CD8-positive, alpha-beta memory T cell (primary cell): Measurements from ENCODE around the gene FNIP1. TPM values are rescaled to one million over a fixed set of nuclear protein-coding genes. Genes with fewer than 3 reads are reported as not detected.

Experiments used
- CTCF ChIA-PET: fragments of 350-600 bp; sonication (Branson Sonifier 250); formaldehyde crosslinking; loops from one replicate; lab custom pipeline; 2021; ENCODE audit warnings: antibody characterized with exemption; lab: Charles Lee
- POLR2A ChIA-PET: fragments of 350-600 bp; sonication (Branson Sonifier 250); formaldehyde crosslinking; loops from one replicate; lab custom pipeline; 2021; ENCODE audit warnings: antibody characterized with exemption; lab: Charles Lee
- DNase-seq, 5 donors: peaks; one replicate each; pipeline versions ENCODE4 v3.0.0 to v3.0.0-alpha.2; 2020 to 2022; ENCODE audit warnings: mixed read lengths in 1 of 5
- H3K27ac ChIP-seq: one replicate; pipeline ENCODE4 v1.7.0; 2013; ENCODE audit warnings: low read depth, mild to moderate bottlenecking, low read length, moderate library complexity
- H3K27me3 ChIP-seq: 2 replicates; pipeline ENCODE4 v1.7.0; 2013; ENCODE audit warnings: low read length, mild to moderate bottlenecking; ENCODE audit not compliant: insufficient read depth, poor library complexity, severe bottlenecking
- H3K36me3 ChIP-seq: 2 replicates; pipeline ENCODE4 v1.7.0; 2013; ENCODE audit warnings: mild to moderate bottlenecking, low read length, moderate library complexity; ENCODE audit not compliant: insufficient read depth
- H3K4me1 ChIP-seq: 2 replicates; pipeline ENCODE4 v1.7.0; 2013; ENCODE audit warnings: mild to moderate bottlenecking, low read length, moderate library complexity; ENCODE audit not compliant: insufficient read depth
- H3K4me3 ChIP-seq: 2 replicates; pipeline ENCODE4 v1.7.0; 2013; ENCODE audit warnings: mild to moderate bottlenecking, low read length
- H3K9me3 ChIP-seq: 2 replicates; pipeline ENCODE4 v1.7.0; 2013; ENCODE audit warnings: mild to moderate bottlenecking, low read length
- H3K27ac Mint-ChIP-seq, 8 donors: one replicate each; pipeline ENCODE4 v1.8.0; 2020 to 2021; ENCODE audit warnings: mixed read lengths in 8 of 8, mild to moderate bottlenecking in 6 of 8, inconsistent platforms in 3 of 8, moderate library complexity in 3 of 8
- H3K27me3 Mint-ChIP-seq, 2 donors: one replicate each; pipeline ENCODE4 v1.8.0; 2020 to 2021; ENCODE audit warnings: mixed read lengths in 2 of 2, mild to moderate bottlenecking in 1 of 2, moderate library complexity in 1 of 2
- H3K36me3 Mint-ChIP-seq, 3 donors: one replicate each; pipeline ENCODE4 v1.8.0; 2020 to 2021; ENCODE audit warnings: mixed read lengths in 3 of 3, inconsistent platforms in 1 of 3, mild to moderate bottlenecking in 1 of 3
- H3K4me1 Mint-ChIP-seq, 3 donors: one replicate each; pipeline ENCODE4 v1.8.0; 2020 to 2021; ENCODE audit warnings: mixed read lengths in 3 of 3, inconsistent platforms in 1 of 3, mild to moderate bottlenecking in 1 of 3
- H3K4me3 Mint-ChIP-seq, 7 donors: one replicate each; pipeline ENCODE4 v1.8.0; 2020 to 2021; ENCODE audit warnings: mixed read lengths in 7 of 7, mild to moderate bottlenecking in 6 of 7, moderate library complexity in 4 of 7, inconsistent platforms in 2 of 7
- H3K9me3 Mint-ChIP-seq, 5 donors: one replicate each; pipeline ENCODE4 v1.8.0; 2020 to 2022; ENCODE audit warnings: mixed read lengths in 5 of 5, mild to moderate bottlenecking in 3 of 5, moderate library complexity in 2 of 5, inconsistent platforms in 1 of 5
- polyA plus RNA-seq: library from polyadenylated mRNA; unstranded; fragments of 300-500 nt; fragmentation: Illumina TruSeq; gene quantifications from one replicate; pipeline ENCODE4 v1.2.3, GENCODE V29; 2021
- total RNA-seq, 2 experiments: library from RNA; stranded (reverse); gene quantifications; one replicate each; pipeline ENCODE4 v1.2.3, GENCODE V29; 2021

Gene FNIP1
- total and polyA plus RNA-seq, 3 experiments from 2014 or later, result 8.8 to 16.0 (median 15.9) TPM

DNA sequence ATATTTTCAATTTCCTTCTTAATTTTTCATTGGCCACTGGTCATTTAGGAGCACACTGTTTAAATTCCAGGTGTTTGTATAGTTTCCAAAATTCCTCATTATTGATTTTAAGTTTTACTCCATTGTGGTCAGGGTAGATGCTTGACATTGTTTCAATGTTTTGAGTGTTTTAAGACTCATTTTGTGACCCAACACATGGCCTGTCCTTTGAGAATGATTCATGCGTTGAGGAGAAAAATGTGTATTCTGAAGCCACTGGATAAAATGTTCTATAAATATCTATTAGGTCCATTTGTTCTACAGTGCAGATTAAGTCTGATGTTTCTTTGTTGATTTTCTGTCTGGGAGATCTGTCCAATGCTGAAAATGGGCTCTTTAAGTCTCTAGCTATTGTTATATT lies 24.4 kb upstream of the FNIP1 start:
- Histone ChIP-seq H3K36me3 (no peaks in the 10 kb centered on the region), H3K27ac (no peak overlapping the region), H3K27me3 (no peaks in the 10 kb centered on the region), H3K4me1 (no peaks in the 10 kb centered on the region), H3K9me3 (no peaks in the 10 kb centered on the region), H3K4me3 (no peak overlapping the region)
- peaks cover 0 to 13% of the 10 kb centered on the region in 2 donors for H3K27me3 Mint-ChIP-seq
- POLR2A ChIA-PET, result no interaction called here
- H3K4me3 Mint-ChIP-seq, result no peak overlapping the region
- H3K9me3 Mint-ChIP-seq, result no peaks in the 10 kb centered on the region
- CTCF ChIA-PET, result no interaction called here
- no peak for DNase-seq
- H3K27ac Mint-ChIP-seq, result no peak overlapping the region
- H3K4me1 Mint-ChIP-seq, result peaks cover 4 to 15% (median 13%) of the 10 kb centered on the region in 3 donors
- H3K36me3 Mint-ChIP-seq, result peaks cover 0 to 22% (median 2%) of the 10 kb centered on the region in 3 donors

DNA sequence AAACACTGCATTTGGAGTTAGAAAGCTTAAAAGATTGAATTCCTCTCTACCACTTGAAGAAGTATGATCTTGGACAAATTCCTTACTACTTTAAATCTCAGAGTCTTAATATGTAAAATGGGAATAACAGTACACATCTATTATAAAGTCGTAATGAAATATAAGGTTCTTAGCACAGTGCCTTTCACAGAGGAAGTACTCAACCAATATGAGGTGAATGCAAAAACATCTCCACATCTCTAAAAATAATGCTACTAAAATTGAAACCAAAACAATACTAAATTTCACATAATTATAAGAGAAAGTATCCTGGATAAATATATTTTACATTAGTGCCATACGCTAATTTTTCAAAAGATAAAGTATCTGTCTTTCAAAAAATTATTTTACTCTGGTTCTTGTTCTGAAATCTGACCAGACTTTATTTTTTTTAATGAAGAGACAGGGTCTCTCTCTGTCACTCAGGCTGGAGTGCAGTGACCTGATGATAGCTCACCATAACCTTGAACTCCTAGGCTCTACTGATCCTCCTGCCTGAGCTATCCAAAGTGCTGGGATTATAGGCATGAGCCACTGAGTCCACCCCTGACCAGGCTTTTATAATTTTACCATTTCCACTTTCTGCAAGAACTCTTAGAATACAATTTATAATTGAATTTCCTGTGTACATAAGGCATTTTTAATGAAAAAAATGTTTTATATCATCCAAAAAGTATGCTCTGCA lies 21.3 kb upstream of the FNIP1 start:
- POLR2A ChIA-PET, result no interaction called here

DNA sequence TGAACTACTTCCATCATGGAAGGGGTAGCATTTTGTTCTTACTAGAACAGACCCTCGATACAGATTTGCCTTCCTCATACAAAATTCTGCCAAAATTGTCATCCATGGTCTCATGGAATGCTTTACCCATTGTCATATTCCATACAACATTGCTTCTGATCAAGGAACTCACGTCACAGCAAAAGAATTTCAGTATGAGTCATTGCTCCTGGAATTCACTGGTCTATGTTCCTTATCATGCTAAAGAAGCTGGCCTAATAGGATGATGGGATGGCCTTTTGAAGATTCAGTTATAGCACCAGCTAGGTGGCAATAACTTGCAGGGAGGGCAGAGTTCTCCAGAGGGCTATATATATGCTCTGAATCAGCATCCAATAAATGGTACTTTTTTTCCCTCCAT lies 18.2 kb upstream of the FNIP1 start:
- Mint-ChIP-seq H3K27ac (no peak overlapping the region), H3K27me3 (peaks cover 0 to 1% of the 10 kb centered on the region in 2 donors), H3K36me3 (peaks cover 0 to 2% (median 0%) of the 10 kb centered on the region in 3 donors), H3K9me3 (no peaks in the 10 kb centered on the region), H3K4me1 (peaks cover 4 to 15% (median 13%) of the 10 kb centered on the region in 3 donors), H3K4me3 (no peak overlapping the region)
- Histone ChIP-seq H3K27ac (no peak overlapping the region), H3K27me3 (no peaks in the 10 kb centered on the region), H3K9me3 (no peaks in the 10 kb centered on the region), H3K4me3 (no peak overlapping the region), H3K36me3 (no peaks in the 10 kb centered on the region), H3K4me1 (no peaks in the 10 kb centered on the region)
- CTCF ChIA-PET, result no interaction called here
- POLR2A ChIA-PET, result no interaction called here
- DNase-seq, result no peak

More for the DNA sequence above, 21.3 kb upstream of the FNIP1 start:
- H3K27me3 Mint-ChIP-seq, result peaks cover 0 to 3% of the 10 kb centered on the region in 2 donors
- Histone ChIP-seq H3K4me1 (no peaks in the 10 kb centered on the region), H3K27me3 (no peaks in the 10 kb centered on the region), H3K4me3 (no peak overlapping the region), H3K36me3 (no peaks in the 10 kb centered on the region), H3K27ac (no peak overlapping the region), H3K9me3 (no peaks in the 10 kb centered on the region)
- peak overlapping the region in 5 of 8 donors; percentile 26 to 75 (median 60) for H3K27ac Mint-ChIP-seq
- DNase-seq, result no peak
- no peaks in the 10 kb centered on the region for H3K9me3 Mint-ChIP-seq
- peaks cover 4 to 15% (median 13%) of the 10 kb centered on the region in 3 donors for H3K4me1 Mint-ChIP-seq
- peaks cover 0 to 4% (median 2%) of the 10 kb centered on the region in 3 donors for H3K36me3 Mint-ChIP-seq
- H3K4me3 Mint-ChIP-seq, result peak overlapping the region in 2 of 7 donors; percentile 11 to 15
- CTCF ChIA-PET, result no interaction called here

DNA sequence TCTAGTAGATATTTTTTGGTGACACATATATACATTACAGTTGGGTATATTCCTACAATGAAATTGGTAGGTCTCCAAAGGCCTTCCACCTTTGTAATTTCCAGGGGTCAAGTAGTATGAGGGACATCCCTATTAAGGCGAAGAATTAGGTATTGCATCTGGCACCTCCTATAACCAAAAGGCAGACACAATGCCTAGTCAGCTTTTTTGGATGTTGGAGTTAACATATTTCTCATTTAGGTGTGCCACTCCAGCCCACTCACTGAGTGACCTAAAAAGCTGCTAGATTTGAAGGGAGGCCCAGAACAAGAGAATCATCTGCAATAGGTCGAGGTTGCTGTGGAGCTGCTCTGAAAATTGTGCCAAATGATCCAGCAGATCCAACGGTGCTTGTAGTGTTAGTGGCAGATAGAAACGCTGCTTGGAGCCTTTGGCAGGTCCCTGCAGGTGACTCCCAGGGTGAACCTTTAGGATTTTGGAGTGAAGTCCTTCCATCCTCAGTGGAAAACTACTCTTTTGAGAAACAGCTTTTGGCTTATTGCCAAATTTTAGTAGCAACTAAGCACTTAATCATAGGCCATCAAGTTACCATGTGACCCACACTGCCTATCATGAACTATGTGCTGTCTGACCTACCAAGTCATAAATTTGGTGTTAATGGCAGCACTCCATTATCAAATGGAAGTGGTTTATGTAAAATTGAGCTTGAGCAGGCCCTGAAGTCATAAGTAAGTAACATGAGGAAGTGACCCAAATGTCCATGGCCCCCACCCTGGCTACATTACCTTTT lies 15.7 kb upstream of the FNIP1 start:
- Histone ChIP-seq H3K27me3 (no peaks in the 10 kb centered on the region), H3K4me3 (no peak overlapping the region), H3K9me3 (no peaks in the 10 kb centered on the region), H3K4me1 (no peaks in the 10 kb centered on the region), H3K36me3 (no peaks in the 10 kb centered on the region), H3K27ac (no peak overlapping the region)
- Mint-ChIP-seq H3K36me3 (peaks cover 0 to 2% (median 0%) of the 10 kb centered on the region in 3 donors), H3K4me3 (no peak overlapping the region), H3K4me1 (peaks cover 0 to 1% (median 1%) of the 10 kb centered on the region in 3 donors), H3K9me3 (no peaks in the 10 kb centered on the region), H3K27ac (peak overlapping the region in 1 of 8 donors; percentile 66), H3K27me3 (peaks cover 0 to 2% of the 10 kb centered on the region in 2 donors)
- POLR2A ChIA-PET, result no interaction called here
- CTCF ChIA-PET, result interaction anchor here (2.6 kb wide), 1 partner anchor 195 kb away, joined by 19 read pairs; no protein-coding TSS in a partner anchor
- DNase-seq, result no peak

DNA sequence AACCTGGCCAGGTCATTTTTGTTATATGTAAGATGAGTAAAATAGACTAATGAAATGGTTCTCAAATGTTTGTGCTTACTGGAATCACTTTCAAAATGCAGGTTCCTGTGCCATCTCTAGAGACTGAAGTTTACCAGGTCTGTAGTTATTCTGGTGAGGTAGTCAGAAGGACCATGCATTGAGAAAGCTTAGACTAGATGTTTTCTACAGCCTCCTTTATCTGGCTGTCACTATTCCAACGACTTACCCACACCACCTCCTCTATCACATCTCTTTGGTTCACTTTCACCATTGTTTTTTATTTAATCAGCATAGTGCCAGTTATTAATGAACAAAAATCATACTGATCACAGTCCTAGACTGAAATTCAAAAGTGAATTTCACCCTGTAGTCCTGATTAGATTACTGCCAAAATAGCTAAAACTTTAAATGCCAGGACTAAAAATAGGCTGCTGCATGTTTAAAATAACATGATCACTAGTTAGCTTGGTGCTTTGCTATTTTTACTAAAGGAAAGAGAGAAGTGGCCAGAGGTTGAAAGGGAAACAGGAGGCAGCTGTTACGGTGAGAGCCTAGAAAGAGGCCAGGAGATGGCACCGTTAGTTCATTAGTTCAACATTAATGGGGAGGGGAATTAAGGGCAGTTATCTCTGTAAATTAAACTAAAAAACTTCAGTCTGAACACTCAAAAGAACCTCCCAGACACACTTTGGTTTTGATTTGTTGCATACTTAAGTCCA lies 13.9 kb upstream of the FNIP1 start:
- no peaks in the 10 kb centered on the region for H3K4me1 Mint-ChIP-seq
- H3K4me3 Mint-ChIP-seq, result no peak overlapping the region
- H3K27me3 ChIP-seq, result no peaks in the 10 kb centered on the region
- no peaks in the 10 kb centered on the region for H3K36me3 ChIP-seq
- no peaks in the 10 kb centered on the region for H3K9me3 Mint-ChIP-seq
- H3K36me3 Mint-ChIP-seq, result no peaks in the 10 kb centered on the region
- CTCF ChIA-PET, result interaction anchor here (0.7 to 2.6 kb wide), 7 partner anchors 12 to 219 kb away, joined by 3 to 19 read pairs (median 3); partner anchors contain the start of gene FNIP1
- no peaks in the 10 kb centered on the region for H3K9me3 ChIP-seq
- H3K27ac Mint-ChIP-seq, result no peak overlapping the region
- peaks cover 0 to 3% of the 10 kb centered on the region in 2 donors for H3K27me3 Mint-ChIP-seq
- no peak for DNase-seq
- POLR2A ChIA-PET, result interaction anchor here (0.7 kb wide), 1 partner anchor 633 kb away, joined by 3 read pairs; no protein-coding TSS in a partner anchor
- no peak overlapping the region for H3K27ac ChIP-seq
- H3K4me3 ChIP-seq, result no peak overlapping the region
- H3K4me1 ChIP-seq, result no peaks in the 10 kb centered on the region

DNA sequence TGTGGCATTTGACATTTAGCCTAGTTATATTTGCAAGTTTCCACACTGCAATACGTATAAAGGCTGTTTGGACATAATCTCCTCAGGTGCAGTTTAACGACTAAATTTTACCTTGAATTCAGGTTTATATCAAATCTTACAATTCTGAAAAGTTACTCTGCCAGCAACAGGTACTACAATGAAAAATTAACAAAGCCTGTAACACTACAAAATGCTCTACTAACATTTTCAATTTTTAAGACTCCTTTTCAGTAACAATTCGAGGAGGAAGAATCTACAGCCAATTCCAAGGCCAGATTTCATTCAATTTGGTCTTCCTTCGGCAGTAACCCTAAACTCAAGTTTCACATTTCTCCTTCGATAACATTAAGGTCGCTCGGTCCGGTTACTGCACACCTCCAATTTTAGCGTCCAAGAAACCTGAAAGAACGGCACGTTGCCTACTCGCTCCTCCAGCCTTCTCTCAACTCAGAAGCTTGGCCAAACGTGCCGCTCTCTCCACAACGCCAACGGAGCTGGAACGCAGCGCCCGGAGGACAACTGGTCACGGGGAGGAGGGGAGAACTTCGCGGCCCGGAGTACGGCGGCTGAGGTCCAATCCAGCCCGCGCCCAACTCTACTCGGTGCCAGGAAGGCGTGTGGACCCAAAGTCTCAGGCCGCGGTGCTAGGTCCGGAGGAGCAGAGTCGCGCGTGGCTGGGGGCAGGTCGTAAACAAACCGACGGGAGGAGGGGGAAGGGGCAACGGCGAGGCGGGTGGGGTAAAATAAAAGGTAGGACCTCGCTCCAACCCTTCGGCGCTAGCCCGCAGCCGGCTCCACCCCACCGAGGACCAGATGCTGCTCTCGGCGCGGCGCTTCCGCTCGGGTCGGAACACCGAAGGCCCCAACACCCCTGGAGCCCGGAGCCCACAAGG lies 681 bp downstream of the FNIP1 start:
- peaks cover 21% of the 10 kb centered on the region for H3K4me1 ChIP-seq
- Mint-ChIP-seq H3K27me3 (peaks cover 0 to under 1% of the 10 kb centered on the region in 2 donors), H3K36me3 (peaks cover 0 to 13% (median 0%) of the 10 kb centered on the region in 3 donors), H3K4me1 (peaks cover 38 to 51% (median 50%) of the 10 kb centered on the region in 3 donors), H3K9me3 (no peaks in the 10 kb centered on the region), H3K4me3 (peak overlapping the region; percentile 96 to 99 (median 97)), H3K27ac (peak overlapping the region; percentile 95 to 100 (median 98))
- no peaks in the 10 kb centered on the region for H3K36me3 ChIP-seq
- peak overlapping the region; percentile 71 for H3K4me3 ChIP-seq
- ChIA-PET POLR2A (interaction anchor here (0.6 to 2.4 kb wide), 4 partner anchors 100 to 941 kb away, joined by 3 to 18 read pairs (median 6); partner anchors contain the start of genes KIF3A and RAPGEF6), CTCF (interaction anchor here (0.8 to 1.6 kb wide), 3 partner anchors 212 to 308 kb away, joined by 3 to 5 read pairs (median 4); no protein-coding TSS in a partner anchor)
- no peaks in the 10 kb centered on the region for H3K27me3 ChIP-seq
- H3K9me3 ChIP-seq, result no peaks in the 10 kb centered on the region
- peak in 3 of 5 donors; percentile 17 to 71 (median 31) for DNase-seq
- H3K27ac ChIP-seq, result peak overlapping the region; percentile 96

DNA sequence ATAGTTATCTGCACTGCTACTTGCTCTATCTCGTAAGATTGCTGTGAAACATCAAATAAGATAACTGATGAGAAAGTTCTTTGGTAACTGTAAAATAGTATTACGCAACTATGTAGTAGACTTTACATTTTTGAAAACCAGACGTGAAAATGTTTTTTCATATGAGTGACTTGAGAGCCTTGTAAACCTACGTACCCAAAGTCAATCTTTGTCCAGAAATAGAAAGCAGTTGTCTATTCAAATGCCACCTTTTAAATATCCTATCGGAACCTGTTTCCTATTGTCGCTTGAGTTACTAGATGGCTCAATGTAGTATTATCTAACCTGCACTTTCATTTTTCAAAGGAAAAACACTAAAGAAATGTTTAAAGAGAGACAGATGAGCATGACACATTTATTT lies 1.6 kb downstream of the FNIP1 start:
- Histone ChIP-seq H3K9me3 (no peaks in the 10 kb centered on the region), H3K36me3 (no peaks in the 10 kb centered on the region), H3K4me3 (peak overlapping the region; percentile 40), H3K4me1 (peaks cover 21% of the 10 kb centered on the region), H3K27ac (peak overlapping the region; percentile 96), H3K27me3 (no peaks in the 10 kb centered on the region)
- ChIA-PET POLR2A (no interaction called here), CTCF (no interaction called here)
- H3K4me3 Mint-ChIP-seq, result peak overlapping the region; percentile 71 to 99 (median 96)
- peaks cover 0 to 13% (median 0%) of the 10 kb centered on the region in 3 donors for H3K36me3 Mint-ChIP-seq
- no peaks in the 10 kb centered on the region for H3K9me3 Mint-ChIP-seq
- H3K27ac Mint-ChIP-seq, result peak overlapping the region in 7 of 8 donors; percentile 1 to 100 (median 67)
- DNase-seq, result no peak
- peaks cover 44 to 60% (median 59%) of the 10 kb centered on the region in 3 donors for H3K4me1 Mint-ChIP-seq
- H3K27me3 Mint-ChIP-seq, result no peaks in the 10 kb centered on the region
